Trophoblast cell (in vitro differentiated cells and primary cell): ENCODE measurements around the gene CNR2.
A peak's percentile ranks its signal among the peaks of the same experiment; 100 is the strongest.
"Not testable (repeated sequence)": the region's sequence is repeated elsewhere in the genome, so short reads cannot be mapped to it uniquely, and the experiment has no call there.

Experiments
- DNase-seq, 2 donors: peaks; one replicate each; pipeline ENCODE4 v3.0.0-alpha.2; 2016
- H2AFZ ChIP-seq: 2 replicates; pipeline ENCODE4 v1.6.1; 2013; ENCODE audit warnings: low read length, moderate library complexity, mild to moderate bottlenecking; ENCODE audit not compliant: insufficient read depth, poor library complexity
- H2AK5ac ChIP-seq: 2 replicates; pipeline ENCODE4 v1.6.1; 2013; ENCODE audit warnings: mild to moderate bottlenecking, low read length
- H2BK120ac ChIP-seq: 2 replicates; pipeline ENCODE4 v1.6.1; 2013; ENCODE audit warnings: low read length, mild to moderate bottlenecking, moderate library complexity; ENCODE audit not compliant: insufficient read depth, poor library complexity
- H2BK12ac ChIP-seq: 2 replicates; pipeline ENCODE4 v1.6.1; 2013; ENCODE audit warnings: mild to moderate bottlenecking, low read length, moderate library complexity
- H2BK5ac ChIP-seq: 2 replicates; pipeline ENCODE4 v1.6.1; 2013; ENCODE audit warnings: low read length, low read depth, moderate library complexity, mild to moderate bottlenecking; ENCODE audit not compliant: poor library complexity
- H3K14ac ChIP-seq: 2 replicates; pipeline ENCODE4 v1.6.1; 2013; ENCODE audit warnings: mild to moderate bottlenecking, low read length
- H3K18ac ChIP-seq: 2 replicates; pipeline ENCODE4 v1.6.1; 2013; ENCODE audit warnings: mild to moderate bottlenecking, low read length
- H3K23ac ChIP-seq: 2 replicates; pipeline ENCODE4 v1.6.1; 2013; ENCODE audit warnings: low read length
- H3K27ac ChIP-seq: 2 replicates; pipeline ENCODE4 v1.5.1; 2013; ENCODE audit warnings: low read depth, mild to moderate bottlenecking, inconsistent platforms, low read length, moderate library complexity
- H3K27me3 ChIP-seq: 2 replicates; pipeline ENCODE4 v1.6.1; 2013; ENCODE audit warnings: inconsistent platforms, mild to moderate bottlenecking, low read length, moderate library complexity; ENCODE audit not compliant: insufficient read depth
- H3K36me3 ChIP-seq, 2 experiments: 1 replicate in 1 of 2; 2 replicates in 1 of 2; pipeline ENCODE4 v1.6.1; 2013; ENCODE audit warnings: low read length in 2 of 2, mild to moderate bottlenecking in 2 of 2, moderate library complexity in 1 of 2; ENCODE audit not compliant: insufficient read depth in 2 of 2, control insufficient read depth in 1 of 2
- H3K4ac ChIP-seq: 2 replicates; pipeline ENCODE4 v1.6.1; 2013; ENCODE audit warnings: low read depth, mild to moderate bottlenecking, low read length, moderate library complexity
- H3K4me1 ChIP-seq, 2 experiments: 1 replicate in 1 of 2; 2 replicates in 1 of 2; pipeline ENCODE4 v1.6.1; 2013; ENCODE audit warnings: low read length in 2 of 2, mild to moderate bottlenecking in 2 of 2, moderate library complexity in 1 of 2; ENCODE audit not compliant: insufficient read depth in 2 of 2, control insufficient read depth in 1 of 2
- H3K4me2 ChIP-seq: 2 replicates; pipeline ENCODE4 v1.6.1; 2013; ENCODE audit warnings: inconsistent platforms, mild to moderate bottlenecking, low read length, moderate library complexity
- H3K4me3 ChIP-seq: 2 replicates; pipeline ENCODE4 v1.5.1; 2013; ENCODE audit warnings: mild to moderate bottlenecking, low read depth, low read length, inconsistent platforms
- H3K79me1 ChIP-seq: one replicate; pipeline ENCODE4 v1.6.1; 2013; ENCODE audit warnings: low read length
- H3K79me2 ChIP-seq: 2 replicates; pipeline ENCODE4 v1.6.1; 2013; ENCODE audit warnings: low read length, mild to moderate bottlenecking; ENCODE audit not compliant: control insufficient read depth, insufficient read depth, poor library complexity
- H3K9ac ChIP-seq: 2 replicates; pipeline ENCODE4 v1.6.1; 2013; ENCODE audit warnings: mild to moderate bottlenecking, low read length
- H3K9me3 ChIP-seq: 2 replicates; pipeline ENCODE4 v1.6.1; 2013; ENCODE audit warnings: low read depth, mild to moderate bottlenecking, control low read depth, inconsistent platforms, low read length; ENCODE audit not compliant: insufficient read depth
- H4K12ac ChIP-seq: 2 replicates; pipeline ENCODE4 v1.6.1; 2013; ENCODE audit warnings: low read depth, mild to moderate bottlenecking, low read length, moderate library complexity
- H4K8ac ChIP-seq: 2 replicates; pipeline ENCODE4 v1.6.1; 2013; ENCODE audit warnings: low read depth, mild to moderate bottlenecking, low read length, moderate library complexity
- H4K91ac ChIP-seq: one replicate; pipeline ENCODE4 v1.6.1; 2013; ENCODE audit warnings: low read depth, mild to moderate bottlenecking, low read length, moderate library complexity
- WGBS: extraction: QIAGEN DNeasy Blood & Tissue Kit; methylation state at CpG from one replicate; pipeline ENCODE4 v1.1.7; 2013; ENCODE audit warnings: missing lambda C conversion rate; ENCODE audit not compliant: insufficient read length, insufficient coverage; ENCODE audit errors: extremely low coverage; 5-methylcytosine and 5-hydroxymethylcytosine counted together

CNR2 gene

DNA sequence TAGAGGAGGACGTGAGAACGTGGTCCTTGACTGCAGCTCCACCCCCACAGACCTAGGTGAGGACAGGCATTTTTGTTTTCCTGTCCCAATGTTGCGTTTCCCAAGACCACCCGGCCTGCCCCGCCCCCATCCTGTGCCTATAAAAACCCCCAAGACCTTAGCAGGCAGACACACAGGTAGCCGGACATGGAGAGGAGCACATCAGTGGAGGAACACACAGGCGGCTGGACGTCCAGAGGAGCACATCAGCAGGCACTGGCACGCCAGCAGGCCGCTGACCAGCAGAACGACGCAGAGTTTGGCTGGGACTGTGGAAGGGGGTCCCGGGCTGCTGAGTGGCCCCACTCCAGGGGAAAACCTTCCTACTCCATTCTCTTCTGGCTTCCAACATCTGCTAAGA lies 75.3 kb downstream of the CNR2 start:
- H2BK120ac ChIP-seq = no peak overlapping the region
- H4K8ac ChIP-seq = no peak overlapping the region
- no peak overlapping the region for H4K91ac ChIP-seq
- H4K12ac ChIP-seq = no peak overlapping the region
- no peaks in the 10 kb centered on the region for H3K79me1 ChIP-seq
- H3K4ac ChIP-seq = no peak overlapping the region
- no CpG with 5 or more reads among the region's 13 CpGs for WGBS
- no peak overlapping the region for H3K27ac ChIP-seq
- peaks cover 3% of the 10 kb centered on the region for H3K27me3 ChIP-seq
- no peak overlapping the region for H2BK5ac ChIP-seq
- no peak overlapping the region for H2AFZ ChIP-seq
- no peak for DNase-seq
- no peaks in the 10 kb centered on the region for H3K79me2 ChIP-seq
- H3K4me3 ChIP-seq = no peak overlapping the region
- H3K9me3 ChIP-seq = peaks cover 2% of the 10 kb centered on the region
- no peak overlapping the region for H2BK12ac ChIP-seq
- peak overlapping the region; percentile 60 for H3K4me2 ChIP-seq
- no peak overlapping the region for H3K18ac ChIP-seq
- no peak overlapping the region for H3K9ac ChIP-seq
- H3K4me1 ChIP-seq = peaks cover 0 to 6% of the 10 kb centered on the region in 2 experiments
- H2AK5ac ChIP-seq = no peak overlapping the region
- H3K23ac ChIP-seq = no peak overlapping the region
- H3K36me3 ChIP-seq = no peaks in the 10 kb centered on the region
- no peak overlapping the region for H3K14ac ChIP-seq

DNA sequence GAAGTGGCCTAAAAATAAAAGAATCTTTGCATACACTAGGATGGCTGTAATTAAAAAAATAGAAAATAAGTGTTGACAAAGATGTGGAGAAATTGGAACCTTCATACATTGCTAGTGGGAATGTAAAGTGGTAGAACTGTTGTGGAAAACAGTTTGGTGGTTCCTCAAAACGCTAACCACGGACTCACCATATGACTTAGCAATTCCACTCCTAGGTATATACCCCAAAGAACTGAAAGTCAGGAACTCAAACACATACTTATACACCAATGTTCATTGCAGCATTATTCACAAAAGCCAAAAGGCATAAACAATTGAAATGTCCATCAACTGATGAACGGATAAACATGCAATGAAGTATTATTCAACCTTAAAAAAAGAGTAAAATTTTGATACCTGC lies 77.1 kb downstream of the CNR2 start:
- Histone ChIP-seq H3K14ac (no peak overlapping the region), H3K4me2 (no peak overlapping the region), H2AFZ (no peak overlapping the region), H2BK12ac (no peak overlapping the region), H4K8ac (no peak overlapping the region), H3K18ac (no peak overlapping the region), H3K9ac (no peak overlapping the region), H2AK5ac (no peak overlapping the region), H3K36me3 (no peaks in the 10 kb centered on the region), H2BK120ac (no peak overlapping the region), H4K91ac (no peak overlapping the region), H3K23ac (no peak overlapping the region), H3K27me3 (peaks cover 3% of the 10 kb centered on the region), H4K12ac (no peak overlapping the region), H3K4me1 (peaks cover 0 to 6% of the 10 kb centered on the region in 2 experiments), H3K79me2 (no peaks in the 10 kb centered on the region), H3K4me3 (no peak overlapping the region), H3K27ac (no peak overlapping the region), H3K4ac (no peak overlapping the region), H2BK5ac (no peak overlapping the region), H3K79me1 (no peaks in the 10 kb centered on the region), H3K9me3 (peaks cover 2% of the 10 kb centered on the region)
- no peak for DNase-seq
- WGBS = no CpG with 5 or more reads among the region's 3 CpGs

DNA sequence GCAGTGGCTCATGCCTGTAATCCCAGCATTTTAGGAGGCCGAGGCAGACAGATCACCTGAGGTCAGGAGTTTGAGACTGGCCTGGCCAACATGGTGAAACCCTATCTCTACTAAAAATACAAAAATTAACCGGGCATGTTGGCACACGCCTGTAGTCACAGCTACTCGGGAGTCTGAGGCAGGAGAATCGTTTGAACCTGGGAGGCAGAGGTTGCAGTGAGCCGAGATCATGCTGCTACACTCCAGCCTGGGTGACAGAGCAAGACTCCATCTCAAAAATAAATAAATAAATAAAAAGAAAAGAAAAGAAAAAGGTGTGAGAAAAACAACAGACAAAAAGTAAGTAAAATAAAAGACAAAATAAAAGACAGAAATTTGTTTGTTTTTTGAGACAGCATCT lies 79.0 kb downstream of the CNR2 start:
- not testable (repeated sequence) for H2BK12ac ChIP-seq, H3K27me3 ChIP-seq, H3K4me3 ChIP-seq, H3K23ac ChIP-seq, H2BK5ac ChIP-seq, H2AK5ac ChIP-seq, DNase-seq, H3K14ac ChIP-seq, H3K36me3 ChIP-seq, H3K4me2 ChIP-seq, H3K4me1 ChIP-seq, H3K79me1 ChIP-seq, H3K9ac ChIP-seq, H4K12ac ChIP-seq, H3K18ac ChIP-seq, H3K79me2 ChIP-seq, H4K8ac ChIP-seq, H2BK120ac ChIP-seq, H2AFZ ChIP-seq, H3K9me3 ChIP-seq, H4K91ac ChIP-seq, H3K27ac ChIP-seq, H3K4ac ChIP-seq
- no CpG with 5 or more reads among the region's 6 CpGs for WGBS

DNA sequence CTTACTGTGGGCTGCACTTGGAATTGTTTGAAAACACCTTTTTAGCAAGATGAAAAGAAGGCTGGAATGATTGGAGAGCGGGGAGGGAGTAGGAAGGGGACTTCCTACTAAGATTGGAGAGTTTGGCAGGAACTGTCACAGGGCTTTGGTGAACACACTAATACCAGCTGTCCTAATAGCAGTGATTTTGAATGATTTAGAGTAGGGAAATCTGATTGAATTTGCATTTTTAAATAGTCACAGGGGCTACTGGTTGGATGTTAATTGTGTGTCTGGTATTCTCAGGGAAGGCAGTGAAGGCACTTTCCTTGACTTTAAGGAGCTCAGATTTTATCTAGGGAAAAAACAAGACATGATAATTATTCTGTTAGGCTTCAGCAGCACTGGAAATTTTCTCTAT lies 85.4 kb downstream of the CNR2 start:
- no peak for DNase-seq
- H3K9me3 ChIP-seq = no peaks in the 10 kb centered on the region
- no peak overlapping the region for H3K18ac ChIP-seq
- no peak overlapping the region for H3K4me3 ChIP-seq
- no peak overlapping the region for H3K4me2 ChIP-seq
- H3K36me3 ChIP-seq = no peaks in the 10 kb centered on the region
- no peak overlapping the region for H2BK12ac ChIP-seq
- H3K27me3 ChIP-seq = no peaks in the 10 kb centered on the region
- no peak overlapping the region for H4K91ac ChIP-seq
- H2BK120ac ChIP-seq = no peak overlapping the region
- no peak overlapping the region for H4K8ac ChIP-seq
- H2AFZ ChIP-seq = no peak overlapping the region
- peaks cover 3% of the 10 kb centered on the region for H3K79me2 ChIP-seq
- H3K23ac ChIP-seq = no peak overlapping the region
- WGBS = no CpG with 5 or more reads among the region's 1 CpG
- no peak overlapping the region for H2AK5ac ChIP-seq
- H4K12ac ChIP-seq = no peak overlapping the region
- H3K79me1 ChIP-seq = peaks cover 4% of the 10 kb centered on the region
- no peaks in the 10 kb centered on the region for H3K4me1 ChIP-seq
- no peak overlapping the region for H3K9ac ChIP-seq
- H3K14ac ChIP-seq = no peak overlapping the region
- H2BK5ac ChIP-seq = no peak overlapping the region
- no peak overlapping the region for H3K4ac ChIP-seq
- no peak overlapping the region for H3K27ac ChIP-seq
